Naive thymus-derived CD8-positive, alpha-beta T cell (primary cell): ENCODE measurements around the gene CFAP206. TPM values are rescaled to one million over a fixed set of nuclear protein-coding genes. Genes with fewer than 3 reads are reported as not detected.

Source experiments
- ATAC-seq, 2 donors: fragments of 150-1000 bp; cut with Tn5 transposase in 1 of 2; sonication (Bioruptor Pico), chemical (Tn5 transposase) in 1 of 2; 1 replicate in 1 of 2; 2 replicates in 1 of 2; pipeline ENCODE4 v1.10.0; 2021; ENCODE audit warnings: mild to moderate bottlenecking in 2 of 2, moderate library complexity in 2 of 2
- POLR2A ChIA-PET: fragments of 350-600 bp; sonication (Branson Sonifier 250); formaldehyde crosslinking; loops from one replicate; lab custom pipeline; 2021; ENCODE audit warnings: antibody characterized with exemption; lab: Charles Lee
- DNase-seq, 10 donors: peaks; one replicate each; pipeline versions ENCODE4 v3.0.0 to v3.0.0-alpha.2; 2020 to 2022
- H3K27ac Mint-ChIP-seq, 10 donors: one replicate each; pipeline ENCODE4 v1.8.0; 2020 to 2022; ENCODE audit warnings: mild to moderate bottlenecking in 10 of 10, mixed read lengths in 10 of 10, moderate library complexity in 4 of 10, inconsistent platforms in 1 of 10
- H3K27me3 Mint-ChIP-seq, 5 donors: one replicate each; pipeline ENCODE4 v1.8.0; 2021 to 2022; ENCODE audit warnings: mixed read lengths in 5 of 5
- H3K36me3 Mint-ChIP-seq, 3 donors: one replicate each; pipeline ENCODE4 v1.8.0; 2020 to 2022; ENCODE audit warnings: mixed read lengths in 3 of 3, mild to moderate bottlenecking in 2 of 3, inconsistent platforms in 1 of 3
- H3K4me1 Mint-ChIP-seq, 4 donors: one replicate each; pipeline ENCODE4 v1.8.0; 2021 to 2022; ENCODE audit warnings: mixed read lengths in 4 of 4
- H3K4me3 Mint-ChIP-seq, 10 donors: one replicate each; pipeline ENCODE4 v1.8.0; 2020 to 2022; ENCODE audit warnings: mild to moderate bottlenecking in 10 of 10, mixed read lengths in 10 of 10, moderate library complexity in 6 of 10, inconsistent platforms in 1 of 10
- H3K9me3 Mint-ChIP-seq, 9 donors: one replicate each; pipeline ENCODE4 v1.8.0; 2020 to 2022; ENCODE audit warnings: mixed read lengths in 9 of 9, mild to moderate bottlenecking in 3 of 9, inconsistent platforms in 1 of 9, moderate library complexity in 1 of 9
- polyA plus RNA-seq, 3 donors: library from polyadenylated mRNA; unstranded; fragments of 300-500 nt; fragmentation: Illumina TruSeq; gene quantifications; one replicate each; pipeline ENCODE4 v1.2.3, GENCODE V29; 2021
- total RNA-seq, 8 experiments: library from RNA in 2 of 8; stranded (reverse) in 2 of 8; gene quantifications; one replicate each; pipeline ENCODE4 v1.2.3 and lab custom pipeline; 2021 to 2026

The CFAP206 gene
- total and polyA plus RNA-seq, 5 experiments from 2014 or later = 0.07 TPM; not detected in 4

GRCh38 chr6:87393026-87393622, 14.6 kb upstream of the CFAP206 start:
- Mint-ChIP-seq H3K27me3 (no peaks in the 10 kb centered on the region), H3K4me3 (no peak overlapping the region), H3K36me3 (no peaks in the 10 kb centered on the region), H3K4me1 (peaks cover 0 to 5% (median 2%) of the 10 kb centered on the region in 4 donors), H3K27ac (no peak overlapping the region), H3K9me3 (no peaks in the 10 kb centered on the region)
- peak; percentile 89 to 92 for ATAC-seq
- POLR2A ChIA-PET = no interaction called here
- peak in 6 of 10 donors; percentile 24 to 65 (median 55) for DNase-seq

GRCh38 chr6:87395431-87395830, 12.3 kb upstream of the CFAP206 start:
- POLR2A ChIA-PET = no interaction called here
- no peaks in the 10 kb centered on the region for H3K27me3 Mint-ChIP-seq
- no peaks in the 10 kb centered on the region for H3K9me3 Mint-ChIP-seq
- peaks cover 0 to 1% (median 0%) of the 10 kb centered on the region in 3 donors for H3K36me3 Mint-ChIP-seq
- no peak overlapping the region for H3K27ac Mint-ChIP-seq
- DNase-seq (no peak), ATAC-seq (no peak)
- H3K4me3 Mint-ChIP-seq = no peak overlapping the region
- H3K4me1 Mint-ChIP-seq = peaks cover 0 to 5% (median 2%) of the 10 kb centered on the region in 4 donors

- DNase-seq (no peak), ATAC-seq (no peak)
- Mint-ChIP-seq H3K27me3 (no peaks in the 10 kb centered on the region), H3K36me3 (peaks cover 0 to 1% (median 0%) of the 10 kb centered on the region in 3 donors), H3K4me1 (peaks cover 0 to 5% (median 2%) of the 10 kb centered on the region in 4 donors), H3K27ac (no peak overlapping the region), H3K4me3 (no peak overlapping the region), H3K9me3 (no peaks in the 10 kb centered on the region)
- POLR2A ChIA-PET = no interaction called here
These were observed 11.0 kb upstream of the CFAP206 start for GRCh38 chr6:87396595-87397392.

GRCh38 chr6:87397656-87398055, 10.1 kb upstream of the CFAP206 start:
- POLR2A ChIA-PET = no interaction called here
- H3K4me3 Mint-ChIP-seq = no peak overlapping the region
- peaks cover 0 to 5% (median 2%) of the 10 kb centered on the region in 4 donors for H3K4me1 Mint-ChIP-seq
- H3K9me3 Mint-ChIP-seq = no peaks in the 10 kb centered on the region
- H3K27ac Mint-ChIP-seq = no peak overlapping the region
- H3K27me3 Mint-ChIP-seq = no peaks in the 10 kb centered on the region
- peaks cover 0 to 1% (median 0%) of the 10 kb centered on the region in 3 donors for H3K36me3 Mint-ChIP-seq
- DNase-seq = no peak
- ATAC-seq = no peak

GRCh38 chr6:87401832-87402231, 5.9 kb upstream of the CFAP206 start:
- Mint-ChIP-seq H3K27me3 (peaks cover 0 to 15% (median 10%) of the 10 kb centered on the region in 5 donors), H3K4me3 (no peak overlapping the region), H3K4me1 (peaks cover 0 to 2% (median 0%) of the 10 kb centered on the region in 4 donors), H3K9me3 (no peaks in the 10 kb centered on the region), H3K27ac (no peak overlapping the region), H3K36me3 (peaks cover 0 to 1% (median 0%) of the 10 kb centered on the region in 3 donors)
- no peak for DNase-seq
- ATAC-seq = no peak
- POLR2A ChIA-PET = no interaction called here

- DNase-seq = no peak
- Mint-ChIP-seq H3K4me3 (peak overlapping the region; percentile 81 to 93 (median 90)), H3K36me3 (no peaks in the 10 kb centered on the region), H3K4me1 (peaks cover 4 to 9% (median 6%) of the 10 kb centered on the region in 4 donors), H3K9me3 (no peaks in the 10 kb centered on the region), H3K27ac (peak overlapping the region; percentile 48 to 91 (median 70)), H3K27me3 (peaks cover 11 to 28% (median 12%) of the 10 kb centered on the region in 5 donors)
- POLR2A ChIA-PET = interaction anchor here (0.9 to 1.5 kb wide), 4 partner anchors 65 to 1673 kb away, joined by 3 to 6 read pairs (median 4); partner anchors contain the start of genes ORC3, PNRC1, RARS2 and SLC35A1
- no peak for ATAC-seq
These were observed 241 bp upstream of the CFAP206 start for GRCh38 chr6:87407561-87407900.

- POLR2A ChIA-PET = interaction anchor here (1.0 to 1.5 kb wide), 3 partner anchors 64 to 1672 kb away, joined by 4 to 6 read pairs (median 5); partner anchors contain the start of genes ORC3, PNRC1, RARS2 and SLC35A1
- H3K27me3 Mint-ChIP-seq = peaks cover 11 to 36% (median 14%) of the 10 kb centered on the region in 5 donors
These were observed 966 bp downstream of the CFAP206 start for GRCh38 chr6:87408721-87409155.

GRCh38 chr6:87419266-87419665, 11.5 kb downstream of the CFAP206 start:
- no peaks in the 10 kb centered on the region for H3K9me3 Mint-ChIP-seq
- POLR2A ChIA-PET = no interaction called here
- H3K27ac Mint-ChIP-seq = no peak overlapping the region
- no peak overlapping the region for H3K4me3 Mint-ChIP-seq
- DNase-seq (no peak), ATAC-seq (no peak)
- no peaks in the 10 kb centered on the region for H3K36me3 Mint-ChIP-seq
- H3K4me1 Mint-ChIP-seq = no peaks in the 10 kb centered on the region
- peaks cover 0 to 6% (median 0%) of the 10 kb centered on the region in 5 donors for H3K27me3 Mint-ChIP-seq

More at GRCh38 chr6:87408721-87409155, 966 bp downstream of the CFAP206 start:
- DNase-seq (no peak), ATAC-seq (no peak)
- Mint-ChIP-seq H3K4me3 (peak overlapping the region; percentile 81 to 93 (median 90)), H3K9me3 (no peaks in the 10 kb centered on the region), H3K27ac (peak overlapping the region; percentile 43 to 92 (median 72)), H3K36me3 (no peaks in the 10 kb centered on the region), H3K4me1 (peaks cover 4 to 9% (median 6%) of the 10 kb centered on the region in 4 donors)

GRCh38 chr6:87420360-87420759, 12.6 kb downstream of the CFAP206 start:
- Mint-ChIP-seq H3K27me3 (peaks cover 0 to 3% (median 0%) of the 10 kb centered on the region in 5 donors), H3K4me1 (no peaks in the 10 kb centered on the region), H3K9me3 (no peaks in the 10 kb centered on the region), H3K27ac (no peak overlapping the region), H3K36me3 (no peaks in the 10 kb centered on the region), H3K4me3 (no peak overlapping the region)
- ATAC-seq = no peak
- POLR2A ChIA-PET = no interaction called here
- no peak for DNase-seq

GRCh38 chr6:87421576-87421975, 13.8 kb downstream of the CFAP206 start:
- POLR2A ChIA-PET = no interaction called here
- Mint-ChIP-seq H3K4me3 (no peak overlapping the region), H3K36me3 (no peaks in the 10 kb centered on the region), H3K9me3 (no peaks in the 10 kb centered on the region), H3K27me3 (peaks cover 0 to 3% (median 0%) of the 10 kb centered on the region in 5 donors), H3K4me1 (no peaks in the 10 kb centered on the region), H3K27ac (no peak overlapping the region)
- no peak for DNase-seq
- no peak for ATAC-seq

GRCh38 chr6:87426789-87427188, 19.0 kb downstream of the CFAP206 start:
- H3K9me3 Mint-ChIP-seq = no peaks in the 10 kb centered on the region
- H3K4me3 Mint-ChIP-seq = no peak overlapping the region
- no peaks in the 10 kb centered on the region for H3K4me1 Mint-ChIP-seq
- POLR2A ChIA-PET = no interaction called here
- no peak overlapping the region for H3K27ac Mint-ChIP-seq
- peaks cover 0 to 12% (median 0%) of the 10 kb centered on the region in 5 donors for H3K27me3 Mint-ChIP-seq
- H3K36me3 Mint-ChIP-seq = no peaks in the 10 kb centered on the region
- DNase-seq (no peak), ATAC-seq (no peak)

GRCh38 chr6:87430499-87430898, 22.7 kb downstream of the CFAP206 start:
- Mint-ChIP-seq H3K4me1 (no peaks in the 10 kb centered on the region), H3K4me3 (no peak overlapping the region), H3K9me3 (no peaks in the 10 kb centered on the region), H3K36me3 (no peaks in the 10 kb centered on the region), H3K27me3 (peaks cover 2 to 25% (median 5%) of the 10 kb centered on the region in 5 donors), H3K27ac (no peak overlapping the region)
- POLR2A ChIA-PET = no interaction called here
- DNase-seq = no peak
- no peak for ATAC-seq

GRCh38 chr6:87431263-87431662, 23.5 kb downstream of the CFAP206 start:
- Mint-ChIP-seq H3K4me1 (no peaks in the 10 kb centered on the region), H3K4me3 (no peak overlapping the region), H3K9me3 (peaks cover 0 to under 1% (median 0%) of the 10 kb centered on the region in 9 donors), H3K27ac (no peak overlapping the region), H3K27me3 (peaks cover 2 to 25% (median 5%) of the 10 kb centered on the region in 5 donors), H3K36me3 (no peaks in the 10 kb centered on the region)
- DNase-seq (no peak), ATAC-seq (no peak)
- POLR2A ChIA-PET = no interaction called here
